CD4-positive, alpha-beta memory T cell (primary cell): ENCODE results near the gene MIB1. TPM values are rescaled to one million over a fixed set of nuclear protein-coding genes. Genes with fewer than 3 reads are reported as not detected.

Source experiments
- CTCF ChIA-PET: fragments of 350-600 bp; sonication (Branson Sonifier 250); formaldehyde crosslinking; loops from one replicate; lab custom pipeline; 2021; ENCODE audit warnings: inconsistent platforms; ENCODE audit not compliant: partially characterized antibody; lab: Charles Lee
- POLR2A ChIA-PET: fragments of 350-600 bp; sonication (Branson Sonifier 250); formaldehyde crosslinking; loops from one replicate; lab custom pipeline; 2021; ENCODE audit not compliant: partially characterized antibody; lab: Charles Lee
- DNase-seq, 5 donors: peaks; one replicate each; pipeline versions ENCODE4 v3.0.0 to v3.0.0-alpha.2; 2020 to 2022; ENCODE audit warnings: mixed read lengths in 1 of 5
- H3K27ac ChIP-seq: one replicate; pipeline ENCODE4 v1.7.0; 2013; ENCODE audit warnings: low read depth, low read length
- H3K27me3 ChIP-seq: 2 replicates; pipeline ENCODE4 v1.7.0; 2013; ENCODE audit warnings: mild to moderate bottlenecking, low read length, moderate library complexity; ENCODE audit not compliant: insufficient read depth
- H3K36me3 ChIP-seq: 2 replicates; pipeline ENCODE4 v1.7.0; 2013; ENCODE audit warnings: mild to moderate bottlenecking, low read length, moderate library complexity; ENCODE audit not compliant: insufficient read depth
- H3K4me1 ChIP-seq: 2 replicates; pipeline ENCODE4 v1.7.0; 2013; ENCODE audit warnings: mild to moderate bottlenecking, low read length, moderate library complexity; ENCODE audit not compliant: insufficient read depth
- H3K4me3 ChIP-seq, 2 donors: one replicate each; pipeline ENCODE4 v1.7.0; 2013; ENCODE audit warnings: low read length in 2 of 2, mild to moderate bottlenecking in 1 of 2
- H3K9me3 ChIP-seq, 2 donors: one replicate each; pipeline ENCODE4 v1.7.0; 2013; ENCODE audit warnings: low read length in 2 of 2, control low read depth in 1 of 2; ENCODE audit not compliant: control insufficient read depth in 1 of 2
- H3K27ac Mint-ChIP-seq, 7 donors: one replicate each; pipeline ENCODE4 v1.8.0; 2020 to 2021; ENCODE audit warnings: mixed read lengths in 7 of 7, mild to moderate bottlenecking in 6 of 7, inconsistent platforms in 3 of 7, moderate library complexity in 3 of 7
- H3K27me3 Mint-ChIP-seq, 2 donors: one replicate each; pipeline ENCODE4 v1.8.0; 2020 to 2021; ENCODE audit warnings: mixed read lengths in 2 of 2
- H3K36me3 Mint-ChIP-seq, 2 donors: one replicate each; pipeline ENCODE4 v1.8.0; 2020 to 2021; ENCODE audit warnings: mixed read lengths in 2 of 2, inconsistent platforms in 1 of 2, mild to moderate bottlenecking in 1 of 2
- H3K4me1 Mint-ChIP-seq, 4 donors: one replicate each; pipeline ENCODE4 v1.8.0; 2020 to 2021; ENCODE audit warnings: mixed read lengths in 4 of 4, mild to moderate bottlenecking in 1 of 4
- H3K4me3 Mint-ChIP-seq, 8 donors: one replicate each; pipeline ENCODE4 v1.8.0; 2020 to 2021; ENCODE audit warnings: mixed read lengths in 8 of 8, mild to moderate bottlenecking in 7 of 8, moderate library complexity in 6 of 8, inconsistent platforms in 3 of 8
- H3K9me3 Mint-ChIP-seq, 8 donors: one replicate each; pipeline ENCODE4 v1.8.0; 2020 to 2021; ENCODE audit warnings: mixed read lengths in 8 of 8, mild to moderate bottlenecking in 5 of 8, inconsistent platforms in 3 of 8, moderate library complexity in 1 of 8
- intact Hi-C: fragments of 100-400 bp; cut with micrococcal nuclease; formaldehyde crosslinking; loops from one replicate; pipeline ENCODE4 v1.15.1; 2023
- polyA plus RNA-seq, 2 donors: library from polyadenylated mRNA; unstranded; fragments of 300-500 nt; fragmentation: Illumina TruSeq; gene quantifications; one replicate each; pipeline ENCODE4 v1.2.3, GENCODE V29; 2021
- total RNA-seq, 2 experiments: library from RNA; stranded (reverse); gene quantifications; one replicate each; pipeline ENCODE4 v1.2.3, GENCODE V29; 2021

The MIB1 gene
- total RNA-seq (10 to 100 TPM; 37.6 to 39.0 TPM), polyA plus RNA-seq (1 to 10 TPM; 6.7 to 7.5 TPM)

GRCh38 chr18:21740538-21741311, at the start of gene MIB1:
Gene MIB1 (plus strand): TSS chr18:21740792. CDS start chr18:21741584, 792 bp downstream.
- ChIA-PET POLR2A (interaction anchor here (0.6 to 6.4 kb wide), 16 partner anchors 9 to 141 kb away, joined by 3 to 77 read pairs (median 4); partner anchors contain the start of genes ABHD3, ESCO1 and SNRPD1), CTCF (interaction anchor here (0.7 to 3.0 kb wide), 13 partner anchors 8 to 181 kb away, joined by 3 to 21 read pairs (median 4); partner anchors contain the start of genes ABHD3, ESCO1 and SNRPD1)
- no peaks in the 10 kb centered on the region for H3K36me3 ChIP-seq
- H3K27me3 ChIP-seq, result no peaks in the 10 kb centered on the region
- peak; percentile 97 to 99 (median 98) for DNase-seq
- peaks cover 3 to 6% of the 10 kb centered on the region in 2 donors for H3K36me3 Mint-ChIP-seq
- H3K27ac ChIP-seq, result peak within 1 kb of the TSS; percentile 94
- no peaks in the 10 kb centered on the region for H3K9me3 ChIP-seq
- peak within 1 kb of the TSS in 1 of 2 donors; percentile 100 for H3K4me3 ChIP-seq
- peak within 1 kb of the TSS; percentile 91 to 98 (median 97) for H3K27ac Mint-ChIP-seq
- H3K9me3 Mint-ChIP-seq, result peaks cover 0 to 11% (median 2%) of the 10 kb centered on the region in 8 donors
- H3K4me1 Mint-ChIP-seq, result peaks cover 29 to 70% (median 47%) of the 10 kb centered on the region in 4 donors
- H3K4me1 ChIP-seq, result peaks cover 47% of the 10 kb centered on the region
- H3K4me3 Mint-ChIP-seq, result peak within 1 kb of the TSS; percentile 94 to 98 (median 95)
- intact Hi-C loops, result loop anchor here (1.0 to 2.0 kb wide), 5 partner anchors 36 to 630 kb away; partner anchors contain the start of genes ABHD3, ESCO1, ROCK1 and SNRPD1
- H3K27me3 Mint-ChIP-seq, result no peaks in the 10 kb centered on the region

- Mint-ChIP-seq H3K9me3 (peaks cover 0 to 20% (median 8%) of the 10 kb centered on the region in 8 donors), H3K4me1 (peaks cover 9 to 22% (median 10%) of the 10 kb centered on the region in 4 donors), H3K27ac (no peak overlapping the region), H3K36me3 (peaks cover 63 to 64% of the 10 kb centered on the region in 2 donors), H3K4me3 (no peak overlapping the region), H3K27me3 (no peaks in the 10 kb centered on the region)
- peaks cover 8% of the 10 kb centered on the region for H3K36me3 ChIP-seq
- no peak overlapping the region for H3K27ac ChIP-seq
- H3K9me3 ChIP-seq, result no peaks in the 10 kb centered on the region
- H3K27me3 ChIP-seq, result no peaks in the 10 kb centered on the region
- POLR2A ChIA-PET, result interaction anchor here (1.1 to 1.3 kb wide), 2 partner anchors 10 to 11 kb away, joined by 4 to 7 read pairs; partner anchors contain the start of gene ABHD3
- intact Hi-C loops, result no loop called here
- no peak overlapping the region for H3K4me3 ChIP-seq
- DNase-seq, result no peak
- no peaks in the 10 kb centered on the region for H3K4me1 ChIP-seq
- CTCF ChIA-PET, result interaction anchor here (1.4 to 1.7 kb wide), 4 partner anchors 11 to 93 kb away, joined by 3 to 5 read pairs (median 3); partner anchors contain the start of genes ABHD3, ESCO1 and SNRPD1
Measured at GRCh38 chr18:21693322-21693721, 47.3 kb upstream of the MIB1 start.

- no peak overlapping the region for H3K27ac Mint-ChIP-seq
- CTCF ChIA-PET, result interaction anchor here (0.7 to 1.6 kb wide), 3 partner anchors 40 to 133 kb away, joined by 3 to 7 read pairs (median 3); partner anchors contain the start of gene SNRPD1
Measured at GRCh38 chr18:21700528-21701075, 40.0 kb upstream of the MIB1 start.

GRCh38 chr18:21701621-21702020, 39.0 kb upstream of the MIB1 start:
- Histone ChIP-seq H3K27ac (no peak overlapping the region), H3K4me3 (no peak overlapping the region), H3K4me1 (peaks cover 24% of the 10 kb centered on the region), H3K36me3 (peaks cover 12% of the 10 kb centered on the region), H3K27me3 (no peaks in the 10 kb centered on the region), H3K9me3 (no peaks in the 10 kb centered on the region)
- ChIA-PET CTCF (interaction anchor here (1.0 to 1.6 kb wide), 3 partner anchors 9 to 89 kb away, joined by 3 to 7 read pairs (median 3); partner anchors contain the start of gene SNRPD1), POLR2A (interaction anchor here (1.0 to 1.2 kb wide), 2 partner anchors 19 to 89 kb away, joined by 4 to 5 read pairs; partner anchors contain the start of gene SNRPD1)
- H3K27me3 Mint-ChIP-seq, result no peaks in the 10 kb centered on the region
- peaks cover 18 to 38% (median 26%) of the 10 kb centered on the region in 4 donors for H3K4me1 Mint-ChIP-seq
- H3K27ac Mint-ChIP-seq, result peak overlapping the region in 2 of 7 donors; percentile 7 to 43
- H3K9me3 Mint-ChIP-seq, result no peaks in the 10 kb centered on the region
- DNase-seq, result no peak
- intact Hi-C loops, result loop anchor here (5.0 kb wide), 1 partner anchor 589 kb away; the partner anchor contains the start of gene ROCK1
- H3K36me3 Mint-ChIP-seq, result peaks cover 12 to 39% of the 10 kb centered on the region in 2 donors
- H3K4me3 Mint-ChIP-seq, result peak overlapping the region in 1 of 8 donors; percentile 21

More at GRCh38 chr18:21700528-21701075, 40.0 kb upstream of the MIB1 start:
- Histone ChIP-seq H3K4me1 (peaks cover 22% of the 10 kb centered on the region), H3K4me3 (no peak overlapping the region), H3K36me3 (peaks cover 12% of the 10 kb centered on the region), H3K27ac (no peak overlapping the region), H3K9me3 (no peaks in the 10 kb centered on the region), H3K27me3 (no peaks in the 10 kb centered on the region)
- intact Hi-C loops, result loop anchor here (5.0 kb wide), 1 partner anchor 588 kb away; the partner anchor contains the start of gene ROCK1
- POLR2A ChIA-PET, result interaction anchor here (0.6 to 1.2 kb wide), 2 partner anchors 10 to 88 kb away, joined by 3 to 5 read pairs; partner anchors contain the start of gene SNRPD1
- Mint-ChIP-seq H3K4me3 (no peak overlapping the region), H3K27me3 (no peaks in the 10 kb centered on the region), H3K9me3 (no peaks in the 10 kb centered on the region), H3K36me3 (peaks cover 14 to 41% of the 10 kb centered on the region in 2 donors), H3K4me1 (peaks cover 18 to 35% (median 25%) of the 10 kb centered on the region in 4 donors)
- no peak for DNase-seq

GRCh38 chr18:21702602-21703001, 38.0 kb upstream of the MIB1 start:
- Histone ChIP-seq H3K27me3 (no peaks in the 10 kb centered on the region), H3K27ac (no peak overlapping the region), H3K9me3 (no peaks in the 10 kb centered on the region), H3K36me3 (peaks cover 12% of the 10 kb centered on the region), H3K4me1 (peaks cover 24% of the 10 kb centered on the region), H3K4me3 (no peak overlapping the region)
- Mint-ChIP-seq H3K9me3 (no peaks in the 10 kb centered on the region), H3K27me3 (no peaks in the 10 kb centered on the region), H3K36me3 (peaks cover 11 to 38% of the 10 kb centered on the region in 2 donors), H3K27ac (peak overlapping the region in 5 of 7 donors; percentile 5 to 96 (median 66)), H3K4me3 (peak overlapping the region; percentile 97 to 99 (median 98)), H3K4me1 (peaks cover 20 to 43% (median 28%) of the 10 kb centered on the region in 4 donors)
- no peak for DNase-seq
- ChIA-PET CTCF (interaction anchor here (2.0 to 2.6 kb wide), 2 partner anchors 20 to 102 kb away, joined by 8 to 12 read pairs; partner anchors contain the start of gene ESCO1), POLR2A (interaction anchor here (0.7 to 3.1 kb wide), 4 partner anchors 9 to 102 kb away, joined by 3 to 77 read pairs (median 26); partner anchors contain the start of genes ESCO1 and MIB1)
- intact Hi-C loops, result loop anchor here (5.0 kb wide), 1 partner anchor 590 kb away; the partner anchor contains the start of gene ROCK1

GRCh38 chr18:21703241-21703820, 37.3 kb upstream of the MIB1 start:
- Histone ChIP-seq H3K4me3 (peak overlapping the region; percentile 82 to 92), H3K9me3 (no peaks in the 10 kb centered on the region), H3K4me1 (peaks cover 24% of the 10 kb centered on the region), H3K27ac (peak overlapping the region; percentile 81), H3K27me3 (no peaks in the 10 kb centered on the region), H3K36me3 (peaks cover 12% of the 10 kb centered on the region)
- peak overlapping the region; percentile 94 to 96 (median 95) for H3K27ac Mint-ChIP-seq
- H3K4me1 Mint-ChIP-seq, result peaks cover 20 to 39% (median 28%) of the 10 kb centered on the region in 4 donors
- DNase-seq, result peak in 1 of 5 donors; percentile 69
- CTCF ChIA-PET, result interaction anchor here (1.1 to 2.6 kb wide), 6 partner anchors 9 to 104 kb away, joined by 3 to 12 read pairs (median 5); partner anchors contain the start of genes ESCO1 and MIB1
- no peaks in the 10 kb centered on the region for H3K9me3 Mint-ChIP-seq
- peak overlapping the region; percentile 97 to 99 (median 98) for H3K4me3 Mint-ChIP-seq
- POLR2A ChIA-PET, result interaction anchor here (0.7 to 3.1 kb wide), 8 partner anchors 9 to 103 kb away, joined by 3 to 77 read pairs (median 18); partner anchors contain the start of genes ESCO1 and MIB1
- H3K36me3 Mint-ChIP-seq, result peaks cover 7 to 34% of the 10 kb centered on the region in 2 donors
- intact Hi-C loops, result loop anchor here (5.0 kb wide), 1 partner anchor 591 kb away; the partner anchor contains the start of gene ROCK1
- H3K27me3 Mint-ChIP-seq, result no peaks in the 10 kb centered on the region
